Amygdala (tissue), 56 donors: ENCODE data around the gene MIAT.
A peak's percentile ranks its signal among the peaks of the same experiment; 100 is the strongest.
"Not testable (repeated sequence)": the region's sequence is repeated elsewhere in the genome, so short reads cannot be mapped to it uniquely, and the experiment has no call there.

Source experiments
- DNase-seq, 56 donors: peaks; one replicate each; lab custom pipeline; 2025; lab: John Stamatoyannopoulos, UW

The MIAT gene

DNA sequence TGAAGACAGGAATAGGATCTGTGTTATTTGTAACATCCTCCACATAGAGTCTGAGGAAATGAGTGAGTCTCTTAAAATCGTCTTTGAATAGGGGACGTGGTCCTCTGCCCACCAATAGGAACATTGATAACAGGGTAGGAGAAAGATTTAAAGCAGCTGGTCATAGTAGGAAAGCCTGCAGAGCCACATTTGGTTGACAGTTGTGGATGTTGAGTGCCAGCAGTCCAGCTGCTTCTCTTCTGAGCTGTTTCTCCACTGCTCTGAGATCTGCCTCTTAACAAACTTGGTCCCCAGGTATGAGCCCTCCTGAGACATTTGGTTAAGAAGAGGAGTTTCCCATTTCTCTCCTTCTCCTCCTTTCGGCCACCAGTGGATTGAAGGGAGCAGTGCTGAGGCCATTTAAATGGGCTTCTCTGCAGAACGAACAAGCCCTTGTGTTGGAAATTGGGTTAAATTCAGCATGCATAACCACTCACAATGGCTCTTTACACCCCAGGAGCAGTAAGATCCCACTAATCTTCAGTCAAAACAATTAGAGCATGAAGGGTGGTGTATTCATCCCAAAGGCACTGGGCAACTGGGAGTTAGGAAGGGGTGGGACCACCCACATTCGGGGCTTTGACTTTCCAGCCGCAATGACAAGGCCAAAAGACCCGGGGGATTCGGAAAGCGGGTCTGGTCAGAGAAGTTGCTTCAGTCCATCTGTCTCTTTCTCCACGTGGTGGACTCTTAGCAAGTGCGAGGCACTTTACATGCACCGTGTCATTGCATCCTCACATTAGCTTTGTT lies 32.3 kb downstream of the MIAT start:
- peak in 5 of 56 donors; percentile 5 to 14 (median 8) for DNase-seq

DNA sequence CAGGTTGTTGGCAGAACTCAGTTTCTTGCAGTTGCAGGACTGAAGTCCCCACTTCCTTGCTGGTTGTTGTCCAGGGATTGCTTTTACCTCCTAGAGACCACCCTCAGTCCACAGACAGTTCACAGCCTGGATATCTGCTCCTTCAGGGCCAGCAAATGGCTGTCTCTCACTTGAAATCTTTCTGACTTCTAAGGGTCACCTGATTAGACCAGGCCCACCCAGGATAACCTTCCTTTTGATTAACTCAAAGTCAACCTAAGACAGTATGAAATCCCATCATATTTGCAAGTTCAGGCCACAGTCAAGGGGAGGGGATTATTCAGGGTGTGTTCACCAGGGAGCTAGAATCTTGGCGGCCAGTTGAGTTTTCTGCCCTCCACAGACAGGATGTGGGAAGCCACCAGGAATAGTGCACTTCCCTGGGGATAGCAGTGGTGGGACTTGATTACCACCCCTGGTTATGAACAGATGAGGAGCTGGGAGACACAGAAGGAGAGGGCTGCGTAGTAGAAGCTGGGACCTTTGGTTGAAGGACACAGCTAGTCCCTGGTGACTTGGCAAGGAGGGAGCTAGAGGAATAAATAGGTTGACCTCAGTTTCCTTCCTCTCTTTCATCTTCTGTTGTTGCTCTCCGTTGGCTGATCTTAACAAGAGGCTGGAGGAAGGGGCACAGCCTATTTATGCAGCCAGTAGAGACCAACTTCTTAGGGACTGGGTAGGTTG lies 33.4 kb downstream of the MIAT start:
- DNase-seq: no peak

- DNase-seq: no peak
These were observed 34.0 kb downstream of the MIAT start for GRCh38 chr22:26691377-26691716.

GRCh38 chr22:26692215-26692614 lies 34.8 kb downstream of the MIAT start:
- DNase-seq: no peak

- no peak for DNase-seq
These were observed 39.8 kb downstream of the MIAT start for GRCh38 chr22:26697151-26697550.

DNA sequence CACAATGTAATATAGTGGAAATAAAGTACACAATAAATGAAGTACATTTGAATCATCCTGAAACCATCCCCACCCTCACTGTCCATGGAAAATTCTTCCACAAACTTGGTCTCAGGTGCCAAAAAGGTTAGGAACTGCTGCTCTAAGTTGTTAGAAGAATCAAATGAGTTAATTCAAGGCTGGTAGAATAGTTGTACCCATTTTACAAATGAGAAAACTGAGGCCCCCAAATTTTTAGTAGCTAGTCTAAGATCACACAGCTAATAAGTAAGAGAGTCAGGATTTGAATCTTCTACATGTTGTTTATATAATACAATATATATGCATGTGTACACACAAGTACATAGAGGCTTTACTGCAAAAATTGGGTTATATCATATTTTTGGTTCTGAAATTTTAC lies 43.1 kb downstream of the MIAT start:
- DNase-seq: no peak

- DNase-seq: no peak
These were observed 43.5 kb downstream of the MIAT start for GRCh38 chr22:26700886-26701285.

DNA sequence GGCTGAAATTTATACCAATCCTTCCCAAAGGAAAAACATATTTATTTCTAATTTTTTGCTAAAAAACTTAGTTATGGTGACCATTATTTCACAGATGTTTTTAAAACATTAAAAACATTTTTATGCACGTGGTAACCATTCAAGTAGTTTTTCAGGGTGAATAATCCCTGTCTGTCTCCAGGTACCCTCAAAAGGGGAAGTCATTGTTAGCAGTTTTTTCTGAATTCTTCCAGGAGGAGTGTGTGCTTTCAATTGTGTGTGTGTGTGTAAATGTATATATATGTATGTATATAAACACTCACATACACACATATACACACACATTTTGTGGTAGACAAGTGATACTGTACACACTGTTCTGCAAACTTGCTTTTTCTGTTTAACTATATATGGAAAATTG lies 43.9 kb downstream of the MIAT start:
- no peak for DNase-seq

DNA sequence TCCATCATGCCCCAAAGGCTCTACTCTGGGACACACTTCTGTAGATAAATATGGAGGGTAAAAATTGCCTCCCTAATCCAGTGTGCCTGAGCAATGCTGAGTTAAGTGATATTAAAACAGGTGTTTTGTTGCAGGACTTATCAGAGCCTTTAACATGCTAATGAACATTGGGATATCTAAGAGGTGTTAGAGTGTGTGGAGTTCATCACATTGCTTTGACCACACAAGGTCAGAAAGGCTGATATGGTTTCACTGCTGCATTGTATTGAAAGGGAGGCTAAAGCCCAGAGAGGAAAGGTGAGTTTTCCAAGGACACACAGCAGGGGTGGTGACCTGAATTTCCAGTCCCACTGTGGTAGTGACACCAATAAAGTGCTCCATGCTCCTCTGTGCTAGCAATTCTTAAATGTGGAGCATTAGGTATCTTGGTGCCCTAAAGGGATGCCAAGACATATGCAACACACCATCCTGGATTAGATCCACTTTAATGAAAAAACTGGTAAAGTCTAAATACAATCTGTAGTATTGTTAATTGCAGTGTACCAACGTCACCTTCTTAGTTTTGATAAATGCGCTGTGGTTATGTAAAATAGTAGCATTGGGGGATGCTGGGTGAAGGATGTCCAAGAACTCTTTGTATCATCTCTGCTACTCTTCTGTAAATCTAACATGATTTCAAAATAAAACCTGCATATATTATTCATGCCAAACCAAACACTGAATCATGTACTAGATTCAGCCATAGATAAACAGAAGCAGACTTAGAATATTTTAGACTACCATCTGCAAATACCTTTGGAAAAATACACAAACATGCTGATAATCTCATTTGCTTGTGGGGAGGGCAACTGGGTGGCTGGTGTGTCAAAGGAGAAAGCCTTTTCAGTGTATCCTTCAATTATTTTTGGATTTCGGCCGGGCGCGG lies 45.8 kb downstream of the MIAT start:
- no peak for DNase-seq

GRCh38 chr22:26705379-26705778 lies 48.0 kb downstream of the MIAT start:
- not testable (repeated sequence) for DNase-seq

- no peak for DNase-seq
These were observed 49.7 kb downstream of the MIAT start for GRCh38 chr22:26707090-26707489.

DNA sequence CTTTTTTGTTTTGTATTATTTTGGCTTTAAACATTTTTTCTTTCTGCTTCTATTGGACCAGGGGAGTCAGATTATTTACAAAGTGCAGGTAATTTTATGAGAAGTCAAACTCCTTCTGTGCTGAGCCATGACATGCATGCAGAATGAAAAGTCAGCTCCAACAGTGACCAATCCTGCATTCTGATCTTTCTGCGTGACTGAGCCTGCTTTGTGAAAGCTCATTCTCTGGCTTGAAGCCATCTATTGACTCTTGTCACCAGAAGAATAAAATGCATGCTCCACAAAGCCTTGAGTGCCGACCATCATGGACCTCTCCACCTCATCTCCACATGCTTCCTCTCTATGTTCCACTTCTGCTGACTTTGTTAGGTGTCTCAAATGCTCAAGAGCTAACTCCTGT lies 50.2 kb downstream of the MIAT start:
- no peak for DNase-seq

DNA sequence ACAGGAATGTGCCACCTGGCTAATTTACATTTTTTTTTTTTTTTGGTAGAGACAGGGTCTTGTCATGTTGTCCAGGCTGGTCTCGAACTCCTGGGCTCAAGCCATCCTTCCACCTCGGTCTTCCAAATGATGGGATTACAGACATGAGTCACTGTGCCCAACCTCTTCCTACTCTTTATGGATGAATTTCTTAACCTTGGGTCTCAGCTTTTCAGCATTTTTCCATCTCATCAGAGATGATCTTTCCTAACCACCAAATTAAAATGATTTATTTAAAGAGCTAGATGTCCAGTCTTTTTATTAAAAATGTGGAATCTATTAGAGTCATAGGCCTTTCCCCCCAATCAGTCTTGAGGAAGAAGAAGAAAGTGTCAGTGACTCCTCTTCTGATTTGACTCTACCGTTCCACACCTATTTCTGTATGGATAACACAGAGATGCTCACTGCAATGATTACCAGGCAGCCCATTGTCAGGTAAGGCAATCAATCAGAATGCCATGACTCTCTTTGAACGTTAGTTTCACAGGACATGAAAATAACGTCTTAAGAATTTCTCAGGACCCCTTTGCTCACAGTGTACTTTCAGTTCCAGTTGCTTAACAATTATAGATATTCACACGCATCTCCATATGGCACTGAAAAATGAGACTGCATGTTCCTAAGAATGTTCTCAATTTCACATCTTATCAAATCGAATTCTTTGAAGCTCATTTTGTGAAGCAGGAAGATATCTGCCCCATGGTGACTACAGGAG lies 51.0 kb downstream of the MIAT start:
- no peak for DNase-seq

GRCh38 chr22:26709617-26710390 lies 52.4 kb downstream of the MIAT start:
- no peak for DNase-seq

- no peak for DNase-seq
These were observed 54.0 kb downstream of the MIAT start for GRCh38 chr22:26711205-26711963.

DNA sequence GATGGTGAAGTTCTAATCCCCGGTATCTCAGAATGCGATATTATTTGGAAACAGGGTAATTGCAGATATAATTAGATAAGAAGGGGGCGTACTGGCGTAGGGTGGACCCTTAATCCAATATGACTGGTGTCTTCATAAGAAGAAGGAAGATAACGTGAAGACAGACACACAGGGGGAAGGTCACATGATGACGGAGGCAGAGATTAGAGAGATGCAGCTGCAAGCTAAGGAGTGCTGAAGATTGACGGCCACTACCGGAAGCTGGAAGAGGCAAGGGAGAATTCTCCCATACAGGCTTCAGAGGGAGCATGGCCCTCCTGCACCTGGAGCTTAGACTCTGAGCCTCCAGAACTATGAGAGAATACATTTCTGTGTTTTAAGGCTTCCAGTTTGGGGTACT lies 54.8 kb downstream of the MIAT start:
- no peak for DNase-seq

DNA sequence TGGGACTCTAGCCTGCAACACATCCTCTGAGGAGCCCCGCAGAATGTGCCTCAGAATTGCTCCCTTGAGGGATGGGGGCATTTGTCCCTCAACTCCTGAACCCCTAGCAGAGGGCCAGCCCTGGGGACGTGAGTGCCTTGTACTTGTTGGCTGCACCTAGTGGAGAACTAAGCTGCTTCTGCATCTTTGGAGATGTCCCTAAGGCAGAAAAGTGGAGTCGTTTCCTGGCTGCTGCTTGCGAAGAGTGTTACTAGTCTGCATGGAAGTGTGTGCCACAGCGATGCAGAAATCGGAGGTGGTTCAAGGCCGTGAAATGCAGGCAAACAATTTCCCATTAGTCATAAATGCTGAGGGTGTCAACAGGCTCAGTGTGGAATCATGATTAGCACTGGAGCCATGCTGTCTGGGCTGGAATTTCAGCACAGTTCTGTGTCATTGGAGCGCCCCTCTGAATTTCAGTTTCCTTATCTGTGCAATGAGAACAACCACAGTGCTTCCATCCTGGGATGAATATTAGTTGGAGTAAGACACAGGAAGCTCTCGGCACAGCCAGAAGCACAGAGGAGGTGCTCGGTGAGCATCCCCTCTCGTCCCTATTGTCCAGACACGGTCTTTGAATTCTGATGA lies 56.5 kb downstream of the MIAT start:
- peak in 6 of 56 donors; percentile 2 to 12 (median 7) for DNase-seq

DNA sequence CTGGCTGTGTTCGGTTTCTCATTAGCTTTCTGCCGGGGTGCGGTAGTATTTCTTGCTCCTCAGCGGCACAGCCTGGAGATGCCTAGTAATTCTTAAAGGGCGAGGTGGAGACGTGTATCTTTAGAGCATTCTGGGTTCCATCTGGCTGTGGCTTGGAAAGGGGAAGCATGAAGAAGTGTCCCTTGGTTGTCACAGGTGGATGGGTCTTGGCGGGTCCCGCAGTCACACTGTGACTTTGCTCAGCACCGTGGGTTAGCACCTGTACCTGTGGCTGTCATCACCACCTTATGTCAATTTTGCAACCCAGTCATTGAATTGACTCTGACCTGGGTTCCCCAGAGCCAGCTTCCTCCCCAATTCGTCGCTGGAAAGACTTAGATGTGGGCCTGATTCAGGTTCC lies 57.6 kb downstream of the MIAT start:
- peak in 3 of 56 donors; percentile 2 to 8 (median 2) for DNase-seq
